GM23338 (cell line): ENCODE measurements around the gene DHX8. TPM values are rescaled to one million over a fixed set of nuclear protein-coding genes. Genes with fewer than 3 reads are reported as not detected.

Experiments used
- ATAC-seq: fragments of 200-7000 bp; cut with Tn5 transposase; 3 replicates; pipeline ENCODE4 v1.9.1; 2020
- DNase-seq: peaks from one replicate; pipeline ENCODE4 v3.0.0-alpha.2; 2015; ENCODE audit warnings: low spot score
- H2AFZ ChIP-seq: fragments of 200-600 bp; sonication (generic); 2 replicates; pipeline ENCODE4 v1.8.0; 2016; ENCODE audit warnings: antibody characterized with exemption, mild to moderate bottlenecking, moderate library complexity
- H3F3A ChIP-seq: fragments of 200-600 bp; sonication (generic); replicated peaks from 2 replicates; pipeline ENCODE4 v1.8.0; 2017; ENCODE audit warnings: antibody characterized with exemption, mixed run types, low read depth
- H3K27ac ChIP-seq: fragments of 200-600 bp; sonication (generic); 2 replicates; pipeline ENCODE4 v1.6.1; 2016; ENCODE audit warnings: low read depth
- H3K27me3 ChIP-seq: fragments of 200-600 bp; sonication (generic); 2 replicates; pipeline ENCODE4 v1.8.0; 2016; ENCODE audit warnings: mild to moderate bottlenecking, mixed run types, moderate library complexity; ENCODE audit not compliant: insufficient read depth
- H3K36me3 ChIP-seq: fragments of 200-600 bp; sonication (generic); 2 replicates; pipeline ENCODE4 v1.8.0; 2016; ENCODE audit warnings: mild to moderate bottlenecking; ENCODE audit not compliant: insufficient read depth
- H3K4me1 ChIP-seq: fragments of 200-600 bp; sonication (generic); 2 replicates; pipeline ENCODE4 v1.8.0; 2016; ENCODE audit warnings: mild to moderate bottlenecking, moderate library complexity; ENCODE audit not compliant: insufficient read depth
- H3K4me2 ChIP-seq: fragments of 200-600 bp; sonication (generic); 2 replicates; pipeline ENCODE4 v1.7.1; 2017; ENCODE audit warnings: mixed run types
- H3K4me3 ChIP-seq: fragments of 200-600 bp; sonication (generic); 2 replicates; pipeline ENCODE4 v1.6.1; 2016; ENCODE audit warnings: mixed run types
- H3K79me2 ChIP-seq: fragments of 200-600 bp; sonication (generic); replicated peaks from 2 replicates; pipeline ENCODE4 v1.8.0; 2017; ENCODE audit warnings: mild to moderate bottlenecking; ENCODE audit not compliant: insufficient read depth
- H3K9me2 ChIP-seq: fragments of 200-600 bp; sonication (generic); 2 replicates; pipeline ENCODE4 v1.8.0; 2017; ENCODE audit not compliant: insufficient read depth
- H4K20me1 ChIP-seq: fragments of 200-600 bp; sonication (generic); replicated peaks from 2 replicates; pipeline ENCODE4 v1.8.0; 2017; ENCODE audit warnings: mild to moderate bottlenecking; ENCODE audit not compliant: insufficient read depth
- H3K27ac Mint-ChIP-seq: 2 replicates; pipeline ENCODE4 v1.8.0; 2020; ENCODE audit warnings: inconsistent platforms, mild to moderate bottlenecking, moderate library complexity, mixed read lengths
- H3K27me3 Mint-ChIP-seq: 3 replicates; pipeline ENCODE4 v1.8.0; 2022; ENCODE audit warnings: low read depth, mild to moderate bottlenecking, moderate library complexity, mixed read lengths, inconsistent platforms; ENCODE audit not compliant: insufficient read depth, poor library complexity
- H3K36me3 Mint-ChIP-seq: 3 replicates; pipeline ENCODE4 v1.8.0; 2021; ENCODE audit warnings: low read depth, mild to moderate bottlenecking, inconsistent platforms, moderate library complexity, mixed read lengths
- H3K4me1 Mint-ChIP-seq: 3 replicates; pipeline ENCODE4 v1.8.0; 2020; ENCODE audit warnings: mild to moderate bottlenecking, inconsistent platforms, mixed read lengths
- H3K4me3 Mint-ChIP-seq: 3 replicates; pipeline ENCODE4 v1.8.0; 2021; ENCODE audit warnings: moderate library complexity, mild to moderate bottlenecking, inconsistent platforms, mixed read lengths
- H3K9me3 Mint-ChIP-seq: 3 replicates; pipeline ENCODE4 v1.8.0; 2020; ENCODE audit warnings: moderate library complexity, mild to moderate bottlenecking, inconsistent platforms, mixed read lengths
- EZH2phosphoT487 ChIP-seq: fragments of 200-600 bp; sonication (generic); IDR thresholded peaks from one replicate; pipeline ENCODE4 v1.8.1; 2018; ENCODE audit warnings: antibody characterized with exemption; ENCODE audit not compliant: unreplicated experiment
- JUNB ChIP-seq: IDR thresholded peaks from one replicate; pipeline ENCODE4 v1.6.1; 2016; ENCODE audit warnings: antibody characterized with exemption; ENCODE audit not compliant: unreplicated experiment
- POLR2AphosphoS5 ChIP-seq: IDR thresholded peaks from 2 replicates; pipeline ENCODE4 v1.6.1; 2016; ENCODE audit warnings: antibody characterized with exemption, low read depth
- STAT1 ChIP-seq: IDR thresholded peaks from one replicate; pipeline ENCODE4 v1.6.1; 2016; ENCODE audit warnings: antibody characterized with exemption; ENCODE audit not compliant: unreplicated experiment
- ZNF114 ChIP-seq: fragments of 250-450 bp; sonication (Bioruptor Pico); IDR thresholded peaks from 2 replicates; pipeline ENCODE4 v1.5.0; 2020; ENCODE audit warnings: mild to moderate bottlenecking, moderate library complexity
- ZNF331 ChIP-seq: fragments of 250-450 bp; sonication (Bioruptor Pico); IDR thresholded peaks from 2 replicates; pipeline ENCODE4 v1.5.0; 2020; ENCODE audit warnings: low read depth, mild to moderate bottlenecking, moderate library complexity
- polyA plus RNA-seq: library from polyadenylated mRNA; unstranded; fragments of >200 nt; fragmentation: Nextera tagmentation; extraction: Ambion mirVana; gene quantifications from 2 replicates; pipeline ENCODE4 v1.2.1, GENCODE V29; 2016
- total RNA-seq: library from RNA; depleted of rRNA; stranded (reverse); fragments of >200 nt; shearing (Covaris generic); gene quantifications from 2 replicates; pipeline ENCODE4 v1.2.3, GENCODE V29; 2014
- TF ChIP-seq, protein P1 (sequence below): IDR thresholded peaks from one replicate; pipeline ENCODE4 v1.6.1; 2018; ENCODE audit warnings: antibody characterized with exemption; ENCODE audit not compliant: unreplicated experiment
- TF ChIP-seq, protein P2 (sequence below): fragments of 250-450 bp; sonication (Bioruptor Pico); IDR thresholded peaks from 2 replicates; pipeline ENCODE4 v1.5.0; 2020; ENCODE audit warnings: mild to moderate bottlenecking, moderate library complexity
- TF ChIP-seq, protein P3 (sequence below): IDR thresholded peaks from 2 replicates; pipeline ENCODE4 v1.6.1; 2016; ENCODE audit warnings: antibody characterized with exemption
- TF ChIP-seq, protein P4 (sequence below), 2 experiments: fragments of 200-600 bp in 1 of 2; sonication (generic) in 1 of 2; conservative IDR thresholded peaks; 2 replicates each; pipeline versions ENCODE4 v1.5.1 to v1.6.1; 2016 to 2017; ENCODE audit warnings: antibody characterized with exemption in 2 of 2, low read depth in 2 of 2, mild to moderate bottlenecking in 2 of 2, moderate library complexity in 1 of 2

DHX8 gene
- total and polyA plus RNA-seq, 2 experiments from 2014 or later = 35.3 to 81.1 TPM

DNA sequence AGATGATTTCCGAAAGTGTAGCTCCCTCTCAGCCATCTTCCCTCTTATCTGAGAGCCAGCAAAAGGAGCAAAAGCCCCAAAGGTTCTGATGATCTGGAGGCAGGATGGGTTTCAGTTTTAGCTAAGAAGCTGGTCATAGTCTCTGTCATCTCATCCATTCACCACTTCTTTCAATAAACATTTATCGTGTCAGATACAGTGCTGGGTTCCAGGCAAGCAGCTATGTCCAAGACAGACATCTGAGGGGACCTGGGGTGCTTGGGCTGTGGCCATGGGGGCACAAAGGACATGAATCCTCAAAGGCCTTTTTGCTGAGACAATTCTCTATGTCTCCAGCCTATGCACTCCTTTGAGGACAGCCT is 63.4 kb downstream of the DHX8 start (continued):
- TF ChIP-seq, protein P1, sequence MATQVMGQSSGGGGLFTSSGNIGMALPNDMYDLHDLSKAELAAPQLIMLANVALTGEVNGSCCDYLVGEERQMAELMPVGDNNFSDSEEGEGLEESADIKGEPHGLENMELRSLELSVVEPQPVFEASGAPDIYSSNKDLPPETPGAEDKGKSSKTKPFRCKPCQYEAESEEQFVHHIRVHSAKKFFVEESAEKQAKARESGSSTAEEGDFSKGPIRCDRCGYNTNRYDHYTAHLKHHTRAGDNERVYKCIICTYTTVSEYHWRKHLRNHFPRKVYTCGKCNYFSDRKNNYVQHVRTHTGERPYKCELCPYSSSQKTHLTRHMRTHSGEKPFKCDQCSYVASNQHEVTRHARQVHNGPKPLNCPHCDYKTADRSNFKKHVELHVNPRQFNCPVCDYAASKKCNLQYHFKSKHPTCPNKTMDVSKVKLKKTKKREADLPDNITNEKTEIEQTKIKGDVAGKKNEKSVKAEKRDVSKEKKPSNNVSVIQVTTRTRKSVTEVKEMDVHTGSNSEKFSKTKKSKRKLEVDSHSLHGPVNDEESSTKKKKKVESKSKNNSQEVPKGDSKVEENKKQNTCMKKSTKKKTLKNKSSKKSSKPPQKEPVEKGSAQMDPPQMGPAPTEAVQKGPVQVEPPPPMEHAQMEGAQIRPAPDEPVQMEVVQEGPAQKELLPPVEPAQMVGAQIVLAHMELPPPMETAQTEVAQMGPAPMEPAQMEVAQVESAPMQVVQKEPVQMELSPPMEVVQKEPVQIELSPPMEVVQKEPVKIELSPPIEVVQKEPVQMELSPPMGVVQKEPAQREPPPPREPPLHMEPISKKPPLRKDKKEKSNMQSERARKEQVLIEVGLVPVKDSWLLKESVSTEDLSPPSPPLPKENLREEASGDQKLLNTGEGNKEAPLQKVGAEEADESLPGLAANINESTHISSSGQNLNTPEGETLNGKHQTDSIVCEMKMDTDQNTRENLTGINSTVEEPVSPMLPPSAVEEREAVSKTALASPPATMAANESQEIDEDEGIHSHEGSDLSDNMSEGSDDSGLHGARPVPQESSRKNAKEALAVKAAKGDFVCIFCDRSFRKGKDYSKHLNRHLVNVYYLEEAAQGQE = no peak
- TF ChIP-seq EZH2phosphoT487 = no peak
- TF ChIP-seq STAT1 = no peak

DNA sequence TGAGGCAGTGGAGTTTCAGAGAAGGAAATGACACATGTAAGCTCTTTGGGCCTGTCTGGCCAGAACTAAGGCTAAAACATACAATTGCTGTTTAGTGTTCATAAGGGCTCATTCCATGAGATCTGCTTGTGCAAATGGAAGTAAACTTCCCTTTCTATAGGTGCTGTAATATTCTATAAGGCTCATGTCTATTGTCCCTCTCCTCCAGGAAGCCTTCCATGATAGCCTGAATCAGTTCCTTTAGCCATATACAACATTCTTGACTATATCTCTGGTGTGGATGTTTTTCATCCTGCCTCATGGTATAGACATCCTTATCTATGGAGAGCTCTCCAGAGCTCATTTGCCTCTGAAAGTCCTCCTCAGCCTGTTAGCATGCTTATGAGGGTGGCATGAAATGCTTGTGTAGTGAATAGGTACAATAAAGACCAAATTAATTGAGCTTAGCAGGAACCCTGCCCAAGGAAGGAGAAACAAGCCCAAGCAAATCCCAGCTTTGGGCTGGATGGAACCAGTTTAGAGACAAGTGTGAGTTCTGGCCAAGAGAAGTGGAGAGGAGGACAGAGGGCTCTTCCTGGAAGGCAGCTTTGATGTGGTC is 64.0 kb downstream of the DHX8 start:
- Histone ChIP-seq H3K4me1 (peaks cover 48% of the 10 kb centered on the region), H3K4me2 (peak overlapping the region; percentile 49), H3K9me2 (no peaks in the 10 kb centered on the region), H3K27me3 (0 out of 2 replicates have a peak, but pooled peaks cover 13% of the 10 kb centered on the region), H3K36me3 (no peaks in the 10 kb centered on the region), H3K27ac (no peak overlapping the region), H3F3A (peaks cover 11% of the 10 kb centered on the region), H2AFZ (no peak overlapping the region), H4K20me1 (no peaks in the 10 kb centered on the region), H3K4me3 (no peak overlapping the region), H3K79me2 (peaks cover 22% of the 10 kb centered on the region)
- DNase-seq (no peak), ATAC-seq (no peak)
- peaks cover 28% of the 10 kb centered on the region for H3K27me3 Mint-ChIP-seq
- peaks cover 56% of the 10 kb centered on the region for H3K4me1 Mint-ChIP-seq
- H3K9me3 Mint-ChIP-seq = no peaks in the 10 kb centered on the region; the same call in 2 of the 3 replicates
- H3K36me3 Mint-ChIP-seq = peaks cover 6% of the 10 kb centered on the region; the same call in 1 of the 3 replicates
- H3K27ac Mint-ChIP-seq = no peak overlapping the region
- 0 out of 3 replicates have a peak overlapping the region, but pooled peaks have one; percentile 99 for H3K4me3 Mint-ChIP-seq
- TF ChIP-seq ZNF331 (CRISPR knock-in tag) = no peak
- TF ChIP-seq, protein P2, sequence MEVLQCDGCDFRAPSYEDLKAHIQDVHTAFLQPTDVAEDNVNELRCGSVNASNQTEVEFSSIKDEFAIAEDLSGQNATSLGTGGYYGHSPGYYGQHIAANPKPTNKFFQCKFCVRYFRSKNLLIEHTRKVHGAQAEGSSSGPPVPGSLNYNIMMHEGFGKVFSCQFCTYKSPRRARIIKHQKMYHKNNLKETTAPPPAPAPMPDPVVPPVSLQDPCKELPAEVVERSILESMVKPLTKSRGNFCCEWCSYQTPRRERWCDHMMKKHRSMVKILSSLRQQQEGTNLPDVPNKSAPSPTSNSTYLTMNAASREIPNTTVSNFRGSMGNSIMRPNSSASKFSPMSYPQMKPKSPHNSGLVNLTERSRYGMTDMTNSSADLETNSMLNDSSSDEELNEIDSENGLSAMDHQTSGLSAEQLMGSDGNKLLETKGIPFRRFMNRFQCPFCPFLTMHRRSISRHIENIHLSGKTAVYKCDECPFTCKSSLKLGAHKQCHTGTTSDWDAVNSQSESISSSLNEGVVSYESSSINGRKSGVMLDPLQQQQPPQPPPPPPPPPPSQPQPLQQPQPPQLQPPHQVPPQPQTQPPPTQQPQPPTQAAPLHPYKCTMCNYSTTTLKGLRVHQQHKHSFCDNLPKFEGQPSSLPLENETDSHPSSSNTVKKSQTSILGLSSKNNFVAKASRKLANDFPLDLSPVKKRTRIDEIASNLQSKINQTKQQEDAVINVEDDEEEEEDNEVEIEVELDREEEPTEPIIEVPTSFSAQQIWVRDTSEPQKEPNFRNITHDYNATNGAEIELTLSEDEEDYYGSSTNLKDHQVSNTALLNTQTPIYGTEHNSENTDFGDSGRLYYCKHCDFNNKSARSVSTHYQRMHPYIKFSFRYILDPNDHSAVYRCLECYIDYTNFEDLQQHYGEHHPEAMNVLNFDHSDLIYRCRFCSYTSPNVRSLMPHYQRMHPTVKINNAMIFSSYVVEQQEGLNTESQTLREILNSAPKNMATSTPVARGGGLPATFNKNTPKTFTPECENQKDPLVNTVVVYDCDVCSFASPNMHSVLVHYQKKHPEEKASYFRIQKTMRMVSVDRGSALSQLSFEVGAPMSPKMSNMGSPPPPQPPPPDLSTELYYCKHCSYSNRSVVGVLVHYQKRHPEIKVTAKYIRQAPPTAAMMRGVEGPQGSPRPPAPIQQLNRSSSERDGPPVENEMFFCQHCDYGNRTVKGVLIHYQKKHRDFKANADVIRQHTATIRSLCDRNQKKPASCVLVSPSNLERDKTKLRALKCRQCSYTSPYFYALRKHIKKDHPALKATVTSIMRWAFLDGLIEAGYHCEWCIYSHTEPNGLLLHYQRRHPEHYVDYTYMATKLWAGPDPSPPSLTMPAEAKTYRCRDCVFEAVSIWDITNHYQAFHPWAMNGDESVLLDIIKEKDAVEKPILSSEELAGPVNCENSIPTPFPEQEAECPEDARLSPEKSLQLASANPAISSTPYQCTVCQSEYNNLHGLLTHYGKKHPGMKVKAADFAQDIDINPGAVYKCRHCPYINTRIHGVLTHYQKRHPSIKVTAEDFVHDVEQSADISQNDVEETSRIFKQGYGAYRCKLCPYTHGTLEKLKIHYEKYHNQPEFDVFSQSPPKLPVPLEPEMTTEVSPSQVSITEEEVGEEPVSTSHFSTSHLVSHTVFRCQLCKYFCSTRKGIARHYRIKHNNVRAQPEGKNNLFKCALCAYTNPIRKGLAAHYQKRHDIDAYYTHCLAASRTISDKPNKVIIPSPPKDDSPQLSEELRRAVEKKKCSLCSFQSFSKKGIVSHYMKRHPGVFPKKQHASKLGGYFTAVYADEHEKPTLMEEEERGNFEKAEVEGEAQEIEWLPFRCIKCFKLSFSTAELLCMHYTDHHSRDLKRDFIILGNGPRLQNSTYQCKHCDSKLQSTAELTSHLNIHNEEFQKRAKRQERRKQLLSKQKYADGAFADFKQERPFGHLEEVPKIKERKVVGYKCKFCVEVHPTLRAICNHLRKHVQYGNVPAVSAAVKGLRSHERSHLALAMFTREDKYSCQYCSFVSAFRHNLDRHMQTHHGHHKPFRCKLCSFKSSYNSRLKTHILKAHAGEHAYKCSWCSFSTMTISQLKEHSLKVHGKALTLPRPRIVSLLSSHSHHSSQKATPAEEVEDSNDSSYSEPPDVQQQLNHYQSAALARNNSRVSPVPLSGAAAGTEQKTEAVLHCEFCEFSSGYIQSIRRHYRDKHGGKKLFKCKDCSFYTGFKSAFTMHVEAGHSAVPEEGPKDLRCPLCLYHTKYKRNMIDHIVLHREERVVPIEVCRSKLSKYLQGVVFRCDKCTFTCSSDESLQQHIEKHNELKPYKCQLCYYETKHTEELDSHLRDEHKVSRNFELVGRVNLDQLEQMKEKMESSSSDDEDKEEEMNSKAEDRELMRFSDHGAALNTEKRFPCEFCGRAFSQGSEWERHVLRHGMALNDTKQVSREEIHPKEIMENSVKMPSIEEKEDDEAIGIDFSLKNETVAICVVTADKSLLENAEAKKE (CRISPR knock-in tag) = no peak
- TF ChIP-seq JUNB = no peak
- TF ChIP-seq POLR2AphosphoS5 = no peak
- no peak for TF ChIP-seq ZNF114 (CRISPR knock-in tag)
- TF ChIP-seq, protein P3, sequence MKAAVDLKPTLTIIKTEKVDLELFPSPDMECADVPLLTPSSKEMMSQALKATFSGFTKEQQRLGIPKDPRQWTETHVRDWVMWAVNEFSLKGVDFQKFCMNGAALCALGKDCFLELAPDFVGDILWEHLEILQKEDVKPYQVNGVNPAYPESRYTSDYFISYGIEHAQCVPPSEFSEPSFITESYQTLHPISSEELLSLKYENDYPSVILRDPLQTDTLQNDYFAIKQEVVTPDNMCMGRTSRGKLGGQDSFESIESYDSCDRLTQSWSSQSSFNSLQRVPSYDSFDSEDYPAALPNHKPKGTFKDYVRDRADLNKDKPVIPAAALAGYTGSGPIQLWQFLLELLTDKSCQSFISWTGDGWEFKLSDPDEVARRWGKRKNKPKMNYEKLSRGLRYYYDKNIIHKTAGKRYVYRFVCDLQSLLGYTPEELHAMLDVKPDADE = no peak
- TF ChIP-seq, protein P4, sequence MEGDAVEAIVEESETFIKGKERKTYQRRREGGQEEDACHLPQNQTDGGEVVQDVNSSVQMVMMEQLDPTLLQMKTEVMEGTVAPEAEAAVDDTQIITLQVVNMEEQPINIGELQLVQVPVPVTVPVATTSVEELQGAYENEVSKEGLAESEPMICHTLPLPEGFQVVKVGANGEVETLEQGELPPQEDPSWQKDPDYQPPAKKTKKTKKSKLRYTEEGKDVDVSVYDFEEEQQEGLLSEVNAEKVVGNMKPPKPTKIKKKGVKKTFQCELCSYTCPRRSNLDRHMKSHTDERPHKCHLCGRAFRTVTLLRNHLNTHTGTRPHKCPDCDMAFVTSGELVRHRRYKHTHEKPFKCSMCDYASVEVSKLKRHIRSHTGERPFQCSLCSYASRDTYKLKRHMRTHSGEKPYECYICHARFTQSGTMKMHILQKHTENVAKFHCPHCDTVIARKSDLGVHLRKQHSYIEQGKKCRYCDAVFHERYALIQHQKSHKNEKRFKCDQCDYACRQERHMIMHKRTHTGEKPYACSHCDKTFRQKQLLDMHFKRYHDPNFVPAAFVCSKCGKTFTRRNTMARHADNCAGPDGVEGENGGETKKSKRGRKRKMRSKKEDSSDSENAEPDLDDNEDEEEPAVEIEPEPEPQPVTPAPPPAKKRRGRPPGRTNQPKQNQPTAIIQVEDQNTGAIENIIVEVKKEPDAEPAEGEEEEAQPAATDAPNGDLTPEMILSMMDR (conservative IDR thresholded peaks at IDR 0.05; ENCODE audit: low read depth in 2 of 2) = no peak
- no peak for TF ChIP-seq EZH2phosphoT487
- no peak for TF ChIP-seq STAT1
